ENCODE results near the gene FLCN.

FLCN gene

GRCh38 chr17:17175340-17175739 is 61.6 kb downstream of the FLCN start:
- Histone ChIP-seq H3K27ac (ENCODE audit: low read length, poor library complexity, severe bottlenecking) (no peak overlapping the region), H2BK15ac (ENCODE audit: low read depth, poor library complexity, severe bottlenecking) (no peak overlapping the region), H4K8ac (ENCODE audit: low read length) (no peak overlapping the region), H4K91ac (ENCODE audit: low read length) (no peak overlapping the region), H3K9me3 (ENCODE audit: control insufficient read depth, low read length) (no peaks in the 10 kb centered on the region), H3K9ac (ENCODE audit: low read length) (no peak overlapping the region), H3K4ac (ENCODE audit: low read depth in 1 of 2, low read length in 2 of 2) (no peak overlapping the region), H2BK120ac (ENCODE audit: low read depth, low read length) (no peak overlapping the region), H3K4me2 (ENCODE audit: low read length, poor library complexity, severe bottlenecking) (no peak overlapping the region), H2AFZ (ENCODE audit: low read depth, low read length) (no peak overlapping the region), H3K23ac (ENCODE audit: low read length in 2 of 2) (no peak overlapping the region), H3K14ac (ENCODE audit: low read length in 2 of 2) (no peak overlapping the region), H3K27me3 (ENCODE audit: control insufficient read depth in 1 of 2, insufficient read depth in 1 of 2, low read length in 2 of 2) (no peaks in the 10 kb centered on the region), H3K18ac (ENCODE audit: low read depth in 1 of 2, low read length in 2 of 2) (no peak overlapping the region), H3K4me3 (ENCODE audit: insufficient read depth in 1 of 2, low read depth in 1 of 2, low read length in 2 of 2) (no peak overlapping the region), H3K79me1 (replicated peaks; ENCODE audit: low read length, poor library complexity, severe bottlenecking) (peaks cover 6% of the 10 kb centered on the region), H3K36me3 (ENCODE audit: control insufficient read depth in 1 of 2, insufficient read depth in 2 of 2, low read depth in 1 of 2, low read length in 2 of 2) (peaks cover 91 to 93% of the 10 kb centered on the region in 2 experiments), H2AK5ac (ENCODE audit: low read length, severe bottlenecking) (no peak overlapping the region), H3K4me1 (ENCODE audit: control insufficient read depth, insufficient read depth, low read depth, low read length) (peaks cover under 1% of the 10 kb centered on the region), H2BK5ac (ENCODE audit: low read depth, low read length, poor library complexity, severe bottlenecking) (no peak overlapping the region), H2BK12ac (ENCODE audit: low read length in 2 of 2) (no peak overlapping the region)
- WGBS: 95% methylated on average over 6 of the region's 8 CpGs
- DNase-seq: no peak

GRCh38 chr17:17173921-17174320 is 63.0 kb downstream of the FLCN start:
- Histone ChIP-seq H3K9ac (ENCODE audit: low read length) (no peak overlapping the region), H3K14ac (ENCODE audit: low read length in 2 of 2) (no peak overlapping the region), H3K23ac (ENCODE audit: low read length in 2 of 2) (no peak overlapping the region), H3K4me1 (ENCODE audit: control insufficient read depth, insufficient read depth, low read depth, low read length) (peaks cover 3% of the 10 kb centered on the region), H3K18ac (ENCODE audit: low read depth in 1 of 2, low read length in 2 of 2) (no peak overlapping the region), H2BK15ac (ENCODE audit: low read depth, poor library complexity, severe bottlenecking) (no peak overlapping the region), H2BK12ac (ENCODE audit: low read length in 2 of 2) (no peak overlapping the region), H2AFZ (ENCODE audit: low read depth, low read length) (no peak overlapping the region), H4K91ac (ENCODE audit: low read length) (no peak overlapping the region), H3K9me3 (ENCODE audit: control insufficient read depth, low read length) (no peaks in the 10 kb centered on the region), H4K8ac (ENCODE audit: low read length) (no peak overlapping the region), H3K27ac (ENCODE audit: low read length, poor library complexity, severe bottlenecking) (no peak overlapping the region), H3K4me3 (ENCODE audit: insufficient read depth in 1 of 2, low read depth in 1 of 2, low read length in 2 of 2) (no peak overlapping the region), H3K27me3 (ENCODE audit: control insufficient read depth in 1 of 2, insufficient read depth in 1 of 2, low read length in 2 of 2) (no peaks in the 10 kb centered on the region), H2BK120ac (ENCODE audit: low read depth, low read length) (no peak overlapping the region), H3K79me1 (replicated peaks; ENCODE audit: low read length, poor library complexity, severe bottlenecking) (peaks cover 13% of the 10 kb centered on the region), H2BK5ac (ENCODE audit: low read depth, low read length, poor library complexity, severe bottlenecking) (no peak overlapping the region), H3K4ac (ENCODE audit: low read depth in 1 of 2, low read length in 2 of 2) (no peak overlapping the region), H3K4me2 (ENCODE audit: low read length, poor library complexity, severe bottlenecking) (no peak overlapping the region), H2AK5ac (ENCODE audit: low read length, severe bottlenecking) (no peak overlapping the region), H3K36me3 (ENCODE audit: control insufficient read depth in 1 of 2, insufficient read depth in 2 of 2, low read depth in 1 of 2, low read length in 2 of 2) (peaks cover 91 to 94% of the 10 kb centered on the region in 2 experiments)
- DNase-seq: no peak
- 96% methylated on average over 14 of the region's 14 CpGs for WGBS

DNA sequence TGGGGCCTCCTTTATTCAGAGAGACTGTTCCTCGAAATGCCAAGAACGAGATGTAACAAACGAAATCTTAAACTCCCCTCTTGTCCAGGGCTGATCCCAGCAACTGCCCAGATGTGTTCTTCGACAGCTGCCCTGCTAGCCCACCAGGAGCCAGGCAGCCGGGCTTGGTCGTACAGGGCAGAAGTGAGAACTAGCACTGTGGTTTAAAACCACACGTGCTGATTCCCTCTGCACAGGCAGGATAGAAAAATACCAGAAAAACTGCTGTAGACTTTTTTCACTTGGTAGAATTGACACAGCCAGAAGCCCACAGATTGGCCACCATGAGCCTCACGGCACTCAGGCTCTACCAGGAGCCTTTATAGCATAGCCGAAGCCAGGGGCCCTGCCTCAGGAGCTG is 64.0 kb downstream of the FLCN start:
- 95% methylated on average over 9 of the region's 9 CpGs for WGBS
- no peak overlapping the region for H4K8ac ChIP-seq (ENCODE audit: low read length)

DNA sequence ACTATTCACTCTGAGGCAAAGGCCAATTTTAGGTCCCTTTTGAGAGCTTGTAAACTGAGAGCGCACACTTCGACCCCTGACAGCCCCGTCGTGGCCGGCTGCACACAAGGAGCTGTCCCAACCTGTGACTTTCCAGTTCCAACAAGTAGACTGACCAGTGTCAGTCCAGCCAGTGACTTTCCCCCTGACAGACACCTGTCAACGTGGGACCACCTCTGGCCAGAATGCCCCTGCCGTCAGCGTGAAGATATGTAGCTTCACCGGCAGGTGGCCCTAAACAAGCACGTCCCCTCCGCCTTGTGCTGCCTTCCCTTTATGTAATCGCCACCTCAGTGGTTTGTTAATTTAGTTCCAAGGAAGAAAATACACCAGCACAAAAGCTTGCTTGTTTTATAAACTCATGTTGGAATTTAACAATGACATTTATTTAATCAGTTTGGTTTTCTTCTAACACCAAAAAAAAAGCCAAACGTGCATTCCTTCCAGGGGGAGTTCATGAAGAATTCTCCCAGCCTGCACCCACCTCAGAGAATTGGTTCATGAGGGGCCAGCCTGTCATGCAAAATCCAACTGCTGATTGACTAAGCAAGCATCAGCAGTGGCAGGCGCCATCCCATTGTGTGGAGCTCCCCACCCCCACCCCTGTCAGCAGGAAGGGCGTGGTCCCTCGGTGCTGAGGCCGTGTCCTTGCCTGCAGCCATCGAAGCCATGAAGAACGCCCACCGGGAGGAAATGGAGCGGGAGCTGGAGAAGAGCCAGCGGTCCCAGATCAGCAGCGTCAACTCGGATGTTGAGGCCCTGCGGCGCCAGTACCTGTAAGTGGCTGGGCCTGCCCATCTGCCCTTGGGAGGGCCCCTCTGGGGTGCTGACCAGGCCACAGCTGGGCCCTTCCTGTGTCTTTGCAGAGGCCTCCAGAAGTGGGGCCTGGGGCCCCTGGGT is 64.7 kb downstream of the FLCN start:
- Histone ChIP-seq H2BK15ac (ENCODE audit: low read depth, poor library complexity, severe bottlenecking) (no peak overlapping the region), H3K9me3 (ENCODE audit: control insufficient read depth, low read length) (no peaks in the 10 kb centered on the region), H3K9ac (ENCODE audit: low read length) (no peak overlapping the region), H2BK120ac (ENCODE audit: low read depth, low read length) (no peak overlapping the region), H3K14ac (ENCODE audit: low read length in 2 of 2) (no peak overlapping the region), H2AFZ (ENCODE audit: low read depth, low read length) (no peak overlapping the region), H4K8ac (ENCODE audit: low read length) (no peak overlapping the region), H3K4me1 (ENCODE audit: control insufficient read depth, insufficient read depth, low read depth, low read length) (peaks cover 3% of the 10 kb centered on the region), H3K4ac (ENCODE audit: low read depth in 1 of 2, low read length in 2 of 2) (no peak overlapping the region), H3K79me1 (replicated peaks; ENCODE audit: low read length, poor library complexity, severe bottlenecking) (peaks cover 26% of the 10 kb centered on the region), H3K23ac (ENCODE audit: low read length in 2 of 2) (no peak overlapping the region), H3K4me3 (ENCODE audit: insufficient read depth in 1 of 2, low read depth in 1 of 2, low read length in 2 of 2) (no peak overlapping the region), H3K36me3 (ENCODE audit: control insufficient read depth in 1 of 2, insufficient read depth in 2 of 2, low read depth in 1 of 2, low read length in 2 of 2) (peaks cover 94% of the 10 kb centered on the region in 2 experiments), H3K4me2 (ENCODE audit: low read length, poor library complexity, severe bottlenecking) (no peak overlapping the region), H4K91ac (ENCODE audit: low read length) (peak overlapping the region; percentile 14), H2BK12ac (ENCODE audit: low read length in 2 of 2) (no peak overlapping the region), H2AK5ac (ENCODE audit: low read length, severe bottlenecking) (no peak overlapping the region), H3K27ac (ENCODE audit: low read length, poor library complexity, severe bottlenecking) (no peak overlapping the region), H3K18ac (ENCODE audit: low read depth in 1 of 2, low read length in 2 of 2) (no peak overlapping the region), H3K27me3 (ENCODE audit: control insufficient read depth in 1 of 2, insufficient read depth in 1 of 2, low read length in 2 of 2) (no peaks in the 10 kb centered on the region), H2BK5ac (ENCODE audit: low read depth, low read length, poor library complexity, severe bottlenecking) (no peak overlapping the region)
- no peak for DNase-seq
- 85% methylated on average over 26 of the region's 26 CpGs for WGBS

More for the DNA sequence above, 64.0 kb downstream of the FLCN start:
- no peak overlapping the region for H2BK120ac ChIP-seq (ENCODE audit: low read depth, low read length)
- no peak overlapping the region for H4K91ac ChIP-seq (ENCODE audit: low read length)
- no peak overlapping the region for H2AFZ ChIP-seq (ENCODE audit: low read depth, low read length)
- no peak overlapping the region for H2BK12ac ChIP-seq (ENCODE audit: low read length in 2 of 2)
- peaks cover 92 to 94% of the 10 kb centered on the region in 2 experiments for H3K36me3 ChIP-seq (ENCODE audit: control insufficient read depth in 1 of 2, insufficient read depth in 2 of 2, low read depth in 1 of 2, low read length in 2 of 2)
- H3K9me3 ChIP-seq (ENCODE audit: control insufficient read depth, low read length): no peaks in the 10 kb centered on the region
- no peak overlapping the region for H2AK5ac ChIP-seq (ENCODE audit: low read length, severe bottlenecking)
- no peak overlapping the region for H3K14ac ChIP-seq (ENCODE audit: low read length in 2 of 2)
- no peaks in the 10 kb centered on the region for H3K27me3 ChIP-seq (ENCODE audit: control insufficient read depth in 1 of 2, insufficient read depth in 1 of 2, low read length in 2 of 2)
- H3K4me2 ChIP-seq (ENCODE audit: low read length, poor library complexity, severe bottlenecking): no peak overlapping the region
- H3K79me1 ChIP-seq (replicated peaks; ENCODE audit: low read length, poor library complexity, severe bottlenecking): peaks cover 21% of the 10 kb centered on the region
- no peak overlapping the region for H3K4ac ChIP-seq (ENCODE audit: low read depth in 1 of 2, low read length in 2 of 2)
- no peak overlapping the region for H3K23ac ChIP-seq (ENCODE audit: low read length in 2 of 2)
- no peak overlapping the region for H3K18ac ChIP-seq (ENCODE audit: low read depth in 1 of 2, low read length in 2 of 2)
- no peak overlapping the region for H3K4me3 ChIP-seq (ENCODE audit: insufficient read depth in 1 of 2, low read depth in 1 of 2, low read length in 2 of 2)
- peaks cover 3% of the 10 kb centered on the region for H3K4me1 ChIP-seq (ENCODE audit: control insufficient read depth, insufficient read depth, low read depth, low read length)
- H2BK15ac ChIP-seq (ENCODE audit: low read depth, poor library complexity, severe bottlenecking): no peak overlapping the region
- no peak overlapping the region for H2BK5ac ChIP-seq (ENCODE audit: low read depth, low read length, poor library complexity, severe bottlenecking)
- H3K27ac ChIP-seq (ENCODE audit: low read length, poor library complexity, severe bottlenecking): no peak overlapping the region
- H3K9ac ChIP-seq (ENCODE audit: low read length): no peak overlapping the region
- no peak for DNase-seq
